ENCODE results near the gene CALR.

CALR gene

GRCh38 chr19:12945479-12946091 lies 7.2 kb downstream of the CALR start, which contains the start of gene RAD23A:
TSS of gene RAD23A (plus strand) at chr19:12945862. CDS start at chr19:12945949, 87 bp downstream.
- DNase-seq (ENCODE audit: low spot score) = peak; percentile 95
- no peak for TF ChIP-seq CTCF (IDR thresholded peaks at IDR 0.05; ENCODE audit: extremely low read depth, missing control alignments)

- TF ChIP-seq CTCF (IDR thresholded peaks at IDR 0.05; ENCODE audit: extremely low read depth, missing control alignments) = no peak
- DNase-seq (ENCODE audit: low spot score) = peak; percentile 71
These were observed 7.8 kb downstream of the CALR start for GRCh38 chr19:12946092-12946721.

- DNase-seq (ENCODE audit: low spot score) = no peak
These were observed 8.5 kb downstream of the CALR start for GRCh38 chr19:12946731-12947496.

GRCh38 chr19:12947702-12948611 lies 9.5 kb downstream of the CALR start:
- no peak for TF ChIP-seq CTCF (IDR thresholded peaks at IDR 0.05; ENCODE audit: extremely low read depth, missing control alignments)

More at GRCh38 chr19:12946731-12947496, 8.5 kb downstream of the CALR start:
- TF ChIP-seq CTCF (IDR thresholded peaks at IDR 0.05; ENCODE audit: extremely low read depth, missing control alignments) = no peak

GRCh38 chr19:12948612-12949362 lies 10.4 kb downstream of the CALR start:
- TF ChIP-seq CTCF (IDR thresholded peaks at IDR 0.05; ENCODE audit: extremely low read depth, missing control alignments) = no peak
- no peak for DNase-seq (ENCODE audit: low spot score)

More at GRCh38 chr19:12947702-12948611, 9.5 kb downstream of the CALR start:
- no peak for DNase-seq (ENCODE audit: low spot score)

Measured in GM20000 (cell line).